Measurements from ENCODE around the gene EPHA6. TPM values are rescaled to one million over a fixed set of nuclear protein-coding genes. Genes with fewer than 3 reads are reported as not detected.
A peak's percentile ranks its signal among the peaks of the same experiment; 100 is the strongest.

EPHA6 gene
- total RNA-seq, 1 donor: not detected

DNA sequence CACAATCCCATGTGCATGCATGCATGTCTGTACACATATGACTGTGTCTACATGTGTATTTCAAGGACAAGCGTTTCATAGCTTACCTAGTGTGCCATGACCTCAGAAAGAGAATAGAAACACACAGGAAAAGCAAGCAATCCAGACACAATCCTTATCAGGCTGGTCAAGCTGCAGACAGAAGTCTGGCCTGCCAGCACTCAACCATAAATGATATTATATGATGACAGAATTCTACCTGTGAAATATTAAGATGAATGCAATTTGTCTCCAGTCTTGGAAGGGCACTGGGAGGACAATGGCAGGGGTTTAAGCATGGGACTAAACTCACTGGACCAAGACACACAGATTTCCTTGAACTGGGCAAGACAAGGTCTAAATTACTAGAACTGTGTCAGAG, 899.2 kb downstream of the EPHA6 start:
- no peak overlapping the region for H3K4me3 ChIP-seq (ENCODE audit: low read depth, low read length)
- TF ChIP-seq, protein P1, sequence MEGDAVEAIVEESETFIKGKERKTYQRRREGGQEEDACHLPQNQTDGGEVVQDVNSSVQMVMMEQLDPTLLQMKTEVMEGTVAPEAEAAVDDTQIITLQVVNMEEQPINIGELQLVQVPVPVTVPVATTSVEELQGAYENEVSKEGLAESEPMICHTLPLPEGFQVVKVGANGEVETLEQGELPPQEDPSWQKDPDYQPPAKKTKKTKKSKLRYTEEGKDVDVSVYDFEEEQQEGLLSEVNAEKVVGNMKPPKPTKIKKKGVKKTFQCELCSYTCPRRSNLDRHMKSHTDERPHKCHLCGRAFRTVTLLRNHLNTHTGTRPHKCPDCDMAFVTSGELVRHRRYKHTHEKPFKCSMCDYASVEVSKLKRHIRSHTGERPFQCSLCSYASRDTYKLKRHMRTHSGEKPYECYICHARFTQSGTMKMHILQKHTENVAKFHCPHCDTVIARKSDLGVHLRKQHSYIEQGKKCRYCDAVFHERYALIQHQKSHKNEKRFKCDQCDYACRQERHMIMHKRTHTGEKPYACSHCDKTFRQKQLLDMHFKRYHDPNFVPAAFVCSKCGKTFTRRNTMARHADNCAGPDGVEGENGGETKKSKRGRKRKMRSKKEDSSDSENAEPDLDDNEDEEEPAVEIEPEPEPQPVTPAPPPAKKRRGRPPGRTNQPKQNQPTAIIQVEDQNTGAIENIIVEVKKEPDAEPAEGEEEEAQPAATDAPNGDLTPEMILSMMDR (IDR thresholded peaks at IDR 0.05; ENCODE audit: insufficient read depth, low read length): no peak
- DNase-seq (ENCODE audit: low read depth): no peak

DNA sequence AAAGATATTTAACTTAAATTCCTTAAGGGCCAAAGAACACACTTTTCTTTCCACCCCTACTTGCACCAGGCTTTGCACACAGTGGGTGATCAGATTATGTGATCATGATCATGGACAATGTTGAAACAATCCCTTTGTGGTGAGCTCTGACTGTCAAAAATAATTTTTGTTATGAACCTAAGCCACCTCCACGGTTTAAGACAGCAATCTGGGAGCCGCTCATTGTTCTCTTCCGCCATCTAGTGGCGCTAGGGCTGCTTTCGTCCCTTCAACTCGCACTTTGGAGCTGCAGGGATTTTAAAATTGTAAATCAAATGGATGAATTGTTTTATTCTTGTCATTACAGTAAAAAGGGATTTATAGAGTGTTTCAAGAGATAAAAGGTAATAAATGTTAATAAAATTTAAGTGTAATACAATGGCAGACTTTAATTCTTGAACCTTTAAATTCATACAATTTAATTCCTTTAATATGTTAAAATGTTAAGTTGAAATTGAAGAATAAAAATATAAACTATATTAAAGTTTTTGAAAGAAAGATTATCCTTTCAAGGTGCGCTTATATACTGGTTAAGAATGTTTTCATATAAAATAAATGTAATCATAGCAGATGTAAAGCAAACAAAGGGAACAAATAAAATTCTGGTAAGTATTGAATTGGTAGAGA, 904.9 kb downstream of the EPHA6 start:
- peak; percentile 74 for DNase-seq (ENCODE audit: low read depth)
- peak overlapping the region; percentile 39 for H3K4me3 ChIP-seq (ENCODE audit: low read depth, low read length)
- TF ChIP-seq, protein P1 (IDR thresholded peaks at IDR 0.05; ENCODE audit: insufficient read depth, low read length): peak; percentile 98

DNA sequence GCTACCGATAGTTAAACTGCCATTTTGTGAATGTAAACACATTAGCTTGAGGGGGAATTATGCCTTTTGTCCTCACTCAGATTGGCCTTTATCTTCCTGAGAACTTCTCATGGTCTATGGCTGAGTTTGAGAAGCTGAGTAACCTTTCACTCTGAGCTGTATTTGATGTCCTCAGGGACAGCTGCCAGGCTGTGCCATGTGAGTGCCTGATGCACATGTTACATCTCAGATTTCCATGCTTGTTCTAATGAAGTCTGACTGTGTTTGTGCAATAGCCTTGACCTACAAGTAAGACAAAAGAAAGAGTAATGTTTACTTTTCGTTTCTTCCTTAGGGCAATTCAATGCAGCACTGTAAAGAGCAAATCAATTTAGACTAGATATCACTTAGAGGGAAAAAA, 906.0 kb downstream of the EPHA6 start:
- no peak for DNase-seq (ENCODE audit: low read depth)
- TF ChIP-seq, protein P1 (IDR thresholded peaks at IDR 0.05; ENCODE audit: insufficient read depth, low read length): no peak
- no peak overlapping the region for H3K4me3 ChIP-seq (ENCODE audit: low read depth, low read length)

DNA sequence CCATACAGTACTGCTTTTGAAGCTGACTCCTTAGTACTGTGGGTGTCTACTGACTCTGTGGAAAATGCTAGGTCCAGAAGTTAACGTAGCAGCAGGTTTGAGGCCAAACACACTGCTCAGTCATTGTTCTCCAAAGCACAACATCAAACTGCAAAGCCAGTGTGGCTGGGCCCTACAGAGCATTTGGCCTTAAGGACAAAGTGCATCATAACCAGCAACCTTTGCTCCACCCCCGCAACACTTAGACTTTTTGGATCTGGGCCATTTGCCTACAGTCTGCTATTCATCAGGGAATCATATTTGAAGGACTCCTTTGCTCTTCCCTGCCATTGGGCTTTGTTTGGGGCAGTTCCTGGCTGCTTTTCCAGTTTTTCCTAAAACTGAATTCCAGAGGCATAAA, 907.1 kb downstream of the EPHA6 start:
- TF ChIP-seq, protein P1 (IDR thresholded peaks at IDR 0.05; ENCODE audit: insufficient read depth, low read length): no peak
- no peak for DNase-seq (ENCODE audit: low read depth)
- H3K4me3 ChIP-seq (ENCODE audit: low read depth, low read length): no peak overlapping the region

DNA sequence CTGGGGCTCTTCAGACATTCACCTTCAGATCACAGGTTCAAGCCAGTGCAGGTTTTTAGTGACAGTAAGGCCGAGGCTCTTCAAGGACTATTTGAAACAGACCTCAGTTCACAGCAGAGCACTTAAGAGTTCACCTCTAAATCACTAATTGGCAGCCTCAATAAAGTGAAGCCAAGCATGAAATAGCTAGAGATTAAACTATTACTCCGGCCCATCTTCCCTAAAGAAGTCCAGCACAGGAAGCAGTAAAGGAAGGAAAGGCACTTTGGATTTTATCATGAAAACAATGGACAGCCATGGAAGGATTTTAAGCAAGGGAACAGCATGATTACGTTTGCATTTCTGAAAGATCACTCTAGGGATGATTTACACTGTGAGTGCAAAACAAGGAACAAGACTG, 922.5 kb downstream of the EPHA6 start:
- no peak for DNase-seq (ENCODE audit: low read depth)
- TF ChIP-seq, protein P1 (IDR thresholded peaks at IDR 0.05; ENCODE audit: insufficient read depth, low read length): no peak
- no peak overlapping the region for H3K4me3 ChIP-seq (ENCODE audit: low read depth, low read length)

DNA sequence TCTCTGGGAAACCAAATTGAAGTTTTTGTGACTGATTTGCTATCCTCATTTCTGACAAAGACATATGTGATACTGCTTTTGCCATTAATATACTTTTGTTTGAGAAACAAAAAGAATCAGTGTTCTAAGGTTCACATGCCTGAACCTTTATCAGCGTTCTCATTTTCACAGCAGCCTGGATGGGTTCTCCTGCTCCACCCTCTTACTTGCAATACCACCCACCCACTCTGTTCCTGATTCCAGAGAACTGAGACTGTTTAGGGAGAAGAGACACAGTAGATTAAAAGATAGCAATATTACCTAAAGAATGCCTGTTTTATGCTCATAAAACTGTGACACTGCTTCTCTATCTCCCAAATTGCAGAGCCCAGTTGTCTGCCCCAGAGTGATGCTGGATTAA, 924.4 kb downstream of the EPHA6 start:
- no peak overlapping the region for H3K4me3 ChIP-seq (ENCODE audit: low read depth, low read length)
- DNase-seq (ENCODE audit: low read depth): no peak
- TF ChIP-seq, protein P1 (IDR thresholded peaks at IDR 0.05; ENCODE audit: insufficient read depth, low read length): no peak

DNA sequence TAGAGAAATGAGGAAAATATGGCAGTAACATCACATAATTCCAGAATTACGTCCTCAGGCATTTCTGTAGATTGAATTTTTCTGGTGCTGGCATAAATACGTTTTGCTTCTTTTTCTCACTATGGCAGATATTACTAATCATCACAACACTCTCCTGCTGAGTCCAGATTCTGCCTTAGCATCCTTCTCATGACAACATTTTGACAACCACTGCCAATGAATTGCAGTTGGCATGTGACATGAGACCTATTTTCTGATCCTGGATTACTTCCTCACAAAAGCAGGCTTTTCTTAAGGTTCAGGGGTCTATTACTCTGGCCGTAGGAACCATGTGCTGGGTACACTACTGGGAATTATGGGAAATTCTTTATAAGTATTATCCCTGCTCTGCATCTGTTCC, 927.6 kb downstream of the EPHA6 start:
- no peak for DNase-seq (ENCODE audit: low read depth)
- no peak overlapping the region for H3K4me3 ChIP-seq (ENCODE audit: low read depth, low read length)
- TF ChIP-seq, protein P1 (IDR thresholded peaks at IDR 0.05; ENCODE audit: insufficient read depth, low read length): no peak
